ENCODE data around the gene S100A1.
"Not testable (repeated sequence)": the region's sequence is repeated elsewhere in the genome, so short reads cannot be mapped to it uniquely, and the experiment has no call there.

The S100A1 gene

GRCh38 chr1:153631047-153632022 is 3.1 kb downstream of the S100A1 start:
- WGBS: 91% methylated on average over 7 of the region's 10 CpGs
- Histone ChIP-seq H3K4me1 (ENCODE audit: insufficient read depth, low read length) (peaks cover 6% of the 10 kb centered on the region; the same call in 1 of the 2 replicates), H3K27ac (ENCODE audit: low read depth, low read length) (no peak overlapping the region), H3K27me3 (ENCODE audit: insufficient read depth, low read length) (no peaks in the 10 kb centered on the region), H3K4me3 (ENCODE audit: low read length) (no peak overlapping the region), H3K36me3 (ENCODE audit: insufficient read depth, low read length) (peaks cover 14% of the 10 kb centered on the region), H3K9ac (ENCODE audit: low read depth, low read length) (no peak overlapping the region), H3K9me3 (ENCODE audit: insufficient read depth, low read depth, low read length) (no peaks in the 10 kb centered on the region)

GRCh38 chr1:153633161-153633753 is 5.0 kb downstream of the S100A1 start:
- peak overlapping the region; percentile 95 for H3K4me3 ChIP-seq (ENCODE audit: low read length)
- 85% methylated on average over 18 of the region's 18 CpGs for WGBS

DNA sequence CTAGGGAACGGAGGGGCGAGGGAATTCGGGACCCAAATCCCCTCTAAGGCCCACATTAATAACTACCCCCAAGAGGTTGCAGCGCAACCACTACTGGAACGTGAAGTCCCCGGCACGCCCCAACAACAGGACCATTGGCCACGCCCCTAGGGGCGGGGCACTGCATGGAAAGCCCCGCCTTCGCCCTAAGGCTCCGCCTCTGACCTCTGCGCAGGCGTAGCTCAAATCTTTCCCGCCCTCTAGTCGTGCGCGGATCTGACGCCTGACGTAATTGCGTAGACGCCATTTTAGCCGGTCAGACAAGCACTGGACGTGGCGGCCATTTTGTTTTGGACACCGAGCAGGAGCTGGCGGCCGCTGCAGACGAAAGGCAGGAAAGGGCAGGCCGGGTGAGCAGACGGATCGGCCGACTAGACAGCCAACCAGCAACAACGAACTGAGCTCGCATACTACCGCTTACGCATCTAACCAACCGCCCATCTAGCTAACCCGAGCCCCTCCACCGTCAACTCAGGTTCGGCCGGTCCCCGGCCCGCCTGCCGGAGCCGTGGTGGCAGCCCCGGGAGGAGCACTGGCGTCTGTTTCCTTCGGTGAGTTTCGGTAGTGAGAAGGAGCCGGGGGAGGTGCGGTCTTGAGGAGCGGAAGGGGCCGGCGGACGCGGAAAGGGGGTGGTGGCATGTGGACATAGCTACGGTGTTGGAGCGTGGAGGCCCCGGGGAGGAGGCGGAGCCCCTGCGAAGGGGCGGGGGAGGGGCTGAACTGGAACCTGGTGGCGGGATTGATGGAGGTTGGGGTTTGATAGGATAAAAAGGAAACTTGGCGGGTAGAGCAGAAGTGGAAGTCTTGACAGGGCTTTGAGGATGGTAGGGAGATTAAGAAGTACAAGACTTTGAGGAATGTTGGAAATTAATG is 5.8 kb downstream of the S100A1 start, which contains the start of gene CHTOP:
Gene CHTOP, plus strand, starts transcription at position 313 of the 912 bp plus-strand sequence. CDS start 2,523 bp downstream, outside the sequence.
- Histone ChIP-seq H3K27ac (ENCODE audit: low read depth, low read length) (peak within 1 kb of the TSS; percentile 100), H3K36me3 (ENCODE audit: insufficient read depth, low read length) (peaks cover 40% of the 10 kb centered on the region), H3K9me3 (ENCODE audit: insufficient read depth, low read depth, low read length) (no peaks in the 10 kb centered on the region), H3K9ac (ENCODE audit: low read depth, low read length) (peak within 1 kb of the TSS; percentile 100), H3K4me1 (ENCODE audit: insufficient read depth, low read length) (no peaks in the 10 kb centered on the region), H3K27me3 (ENCODE audit: insufficient read depth, low read length) (no peaks in the 10 kb centered on the region), H3K4me3 (ENCODE audit: low read length) (peak within 1 kb of the TSS; percentile 95)
- WGBS: 2% methylated on average over 65 of the region's 65 CpGs

More at GRCh38 chr1:153633161-153633753, 5.0 kb downstream of the S100A1 start:
- H3K9me3 ChIP-seq (ENCODE audit: insufficient read depth, low read depth, low read length): no peaks in the 10 kb centered on the region
- no peaks in the 10 kb centered on the region for H3K27me3 ChIP-seq (ENCODE audit: insufficient read depth, low read length)
- peak overlapping the region; percentile 100 for H3K9ac ChIP-seq (ENCODE audit: low read depth, low read length)
- H3K36me3 ChIP-seq (ENCODE audit: insufficient read depth, low read length): peaks cover 33% of the 10 kb centered on the region
- H3K4me1 ChIP-seq (ENCODE audit: insufficient read depth, low read length): no peaks in the 10 kb centered on the region
- no peak overlapping the region for H3K27ac ChIP-seq (ENCODE audit: low read depth, low read length)

GRCh38 chr1:153635872-153636271 is 7.6 kb downstream of the S100A1 start:
- Histone ChIP-seq H3K4me1 (ENCODE audit: insufficient read depth, low read length) (no peaks in the 10 kb centered on the region), H3K27me3 (ENCODE audit: insufficient read depth, low read length) (no peaks in the 10 kb centered on the region), H3K36me3 (ENCODE audit: insufficient read depth, low read length) (peaks cover 59% of the 10 kb centered on the region), H3K9ac (ENCODE audit: low read depth, low read length) (no peak overlapping the region), H3K9me3 (ENCODE audit: insufficient read depth, low read depth, low read length) (no peaks in the 10 kb centered on the region), H3K4me3 (ENCODE audit: low read length) (peak overlapping the region; percentile 95; the same call in 1 of the 2 replicates), H3K27ac (ENCODE audit: low read depth, low read length) (no peak overlapping the region)
- 89% methylated on average over 7 of the region's 7 CpGs for WGBS

DNA sequence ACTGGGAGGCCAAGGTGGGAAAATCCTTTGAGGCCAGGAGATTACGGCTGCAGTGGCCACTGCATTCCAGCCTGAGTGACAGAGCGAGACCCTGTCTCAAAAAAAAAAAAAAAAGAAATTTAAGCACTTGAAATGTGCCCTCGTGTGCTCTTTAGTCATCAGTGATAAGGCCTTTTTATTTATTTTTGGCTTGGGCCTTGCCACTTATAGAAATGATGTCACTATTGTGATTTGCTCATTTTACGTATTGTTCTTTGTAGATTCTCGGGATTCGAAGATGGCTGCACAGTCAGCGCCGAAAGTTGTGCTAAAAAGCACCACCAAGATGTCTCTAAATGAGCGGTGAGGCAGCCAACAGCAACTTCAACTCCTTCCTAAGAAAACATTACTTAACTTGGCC is 8.1 kb downstream of the S100A1 start:
- Histone ChIP-seq H3K27me3 (ENCODE audit: insufficient read depth, low read length) (no peaks in the 10 kb centered on the region), H3K9me3 (ENCODE audit: insufficient read depth, low read depth, low read length) (no peaks in the 10 kb centered on the region), H3K4me3 (ENCODE audit: low read length) (peak overlapping the region; percentile 95; the same call in 1 of the 2 replicates), H3K9ac (ENCODE audit: low read depth, low read length) (no peak overlapping the region), H3K36me3 (ENCODE audit: insufficient read depth, low read length) (peaks cover 63% of the 10 kb centered on the region), H3K4me1 (ENCODE audit: insufficient read depth, low read length) (no peaks in the 10 kb centered on the region), H3K27ac (ENCODE audit: low read depth, low read length) (no peak overlapping the region)
- 96% methylated on average over 9 of the region's 9 CpGs for WGBS

- no peak overlapping the region for H3K4me3 ChIP-seq (ENCODE audit: low read length)
- 96% methylated on average over 6 of the region's 6 CpGs for WGBS
- peaks cover 83% of the 10 kb centered on the region for H3K36me3 ChIP-seq (ENCODE audit: insufficient read depth, low read length)
- H3K9ac ChIP-seq (ENCODE audit: low read depth, low read length): no peak overlapping the region
- H3K4me1 ChIP-seq (ENCODE audit: insufficient read depth, low read length): no peaks in the 10 kb centered on the region
- no peaks in the 10 kb centered on the region for H3K27me3 ChIP-seq (ENCODE audit: insufficient read depth, low read length)
- H3K27ac ChIP-seq (ENCODE audit: low read depth, low read length): no peak overlapping the region
- H3K9me3 ChIP-seq (ENCODE audit: insufficient read depth, low read depth, low read length): no peaks in the 10 kb centered on the region
These were observed 10.0 kb downstream of the S100A1 start for GRCh38 chr1:153638261-153638660.

- Histone ChIP-seq H3K4me1 (ENCODE audit: insufficient read depth, low read length) (no peaks in the 10 kb centered on the region), H3K4me3 (ENCODE audit: low read length) (no peak overlapping the region), H3K27ac (ENCODE audit: low read depth, low read length) (no peak overlapping the region), H3K9ac (ENCODE audit: low read depth, low read length) (no peak overlapping the region), H3K9me3 (ENCODE audit: insufficient read depth, low read depth, low read length) (no peaks in the 10 kb centered on the region), H3K36me3 (ENCODE audit: insufficient read depth, low read length) (peaks cover 93% of the 10 kb centered on the region), H3K27me3 (ENCODE audit: insufficient read depth, low read length) (no peaks in the 10 kb centered on the region)
- 96% methylated on average over 3 of the region's 3 CpGs for WGBS
These were observed 11.0 kb downstream of the S100A1 start for GRCh38 chr1:153639280-153639679.

- H3K9ac ChIP-seq (ENCODE audit: low read depth, low read length); H3K4me3 ChIP-seq (ENCODE audit: low read length); H3K27me3 ChIP-seq (ENCODE audit: insufficient read depth, low read length); H3K9me3 ChIP-seq (ENCODE audit: insufficient read depth, low read depth, low read length); H3K27ac ChIP-seq (ENCODE audit: low read depth, low read length); H3K4me1 ChIP-seq (ENCODE audit: insufficient read depth, low read length): not testable (repeated sequence)
- H3K36me3 ChIP-seq (ENCODE audit: insufficient read depth, low read length): peaks cover 99% of the 10 kb centered on the region
- 98% methylated on average over 5 of the region's 5 CpGs for WGBS
These were observed 12.0 kb downstream of the S100A1 start for GRCh38 chr1:153640213-153640612.

- WGBS: 83% methylated on average over 6 of the region's 6 CpGs
- no peak overlapping the region for H3K9ac ChIP-seq (ENCODE audit: low read depth, low read length)
These were observed 12.6 kb downstream of the S100A1 start for GRCh38 chr1:153640861-153641260.

GRCh38 chr1:153642161-153642560 is 13.9 kb downstream of the S100A1 start:
- H3K4me1 ChIP-seq (ENCODE audit: insufficient read depth, low read length): no peaks in the 10 kb centered on the region
- 95% methylated on average over 10 of the region's 11 CpGs for WGBS
- no peaks in the 10 kb centered on the region for H3K27me3 ChIP-seq (ENCODE audit: insufficient read depth, low read length)
- H3K36me3 ChIP-seq (ENCODE audit: insufficient read depth, low read length): peaks cover 96% of the 10 kb centered on the region
- H3K9ac ChIP-seq (ENCODE audit: low read depth, low read length): no peak overlapping the region
- no peak overlapping the region for H3K4me3 ChIP-seq (ENCODE audit: low read length)
- H3K9me3 ChIP-seq (ENCODE audit: insufficient read depth, low read depth, low read length): no peaks in the 10 kb centered on the region
- H3K27ac ChIP-seq (ENCODE audit: low read depth, low read length): no peak overlapping the region

More at GRCh38 chr1:153640861-153641260, 12.6 kb downstream of the S100A1 start:
- Histone ChIP-seq H3K36me3 (ENCODE audit: insufficient read depth, low read length) (peaks cover 99% of the 10 kb centered on the region), H3K27ac (ENCODE audit: low read depth, low read length) (no peak overlapping the region), H3K4me3 (ENCODE audit: low read length) (no peak overlapping the region), H3K9me3 (ENCODE audit: insufficient read depth, low read depth, low read length) (no peaks in the 10 kb centered on the region), H3K27me3 (ENCODE audit: insufficient read depth, low read length) (no peaks in the 10 kb centered on the region), H3K4me1 (ENCODE audit: insufficient read depth, low read length) (no peaks in the 10 kb centered on the region)
